Panc1 (cell line): Measurements from ENCODE around the gene NEURL2. TPM values are rescaled to one million over a fixed set of nuclear protein-coding genes. Genes with fewer than 3 reads are reported as not detected.
A peak's percentile ranks its signal among the peaks of the same experiment; 100 is the strongest.

ENCODE experiments used
- ATAC-seq: fragments of 200-7000 bp; cut with Tn5 transposase; 2 replicates; pipeline ENCODE4 v1.9.1; 2020; ENCODE audit warnings: mild to moderate bottlenecking, moderate library complexity
- BruUV-seq: library from RNA; stranded (reverse); fragments of 400-500 nt; replicated peaks from 2 replicates; lab custom pipeline; 2021; lab: Mats Ljungman, UMichigan
- CTCF ChIA-PET: fragments of 300-600 bp; sonication (Branson Sonifier 250); formaldehyde crosslinking; loops from one replicate; lab custom pipeline; 2022; ENCODE audit warnings: antibody characterized with exemption; lab: Charles Lee
- POLR2A ChIA-PET: fragments of 300-600 bp; sonication (Branson Sonifier 250); formaldehyde crosslinking; loops from one replicate; lab custom pipeline; 2022; ENCODE audit warnings: antibody characterized with exemption; lab: Charles Lee
- DNase-seq: peaks from one replicate; pipeline ENCODE4 v3.0.0-alpha.2; 2010; ENCODE audit warnings: low read depth, low spot score
- H3K27ac ChIP-seq: 2 replicates; pipeline ENCODE4 v1.5.1; 2011; ENCODE audit warnings: mild to moderate bottlenecking, low read length, inconsistent platforms
- H3K27me3 ChIP-seq: fragments of 200-500 bp; sonication (Bioruptor generic); 2 replicates; pipeline ENCODE4 v1.6.0; 2014; ENCODE audit warnings: low read length, inconsistent platforms; ENCODE audit not compliant: control insufficient read depth, insufficient read depth
- H3K36me3 ChIP-seq: fragments of 200-500 bp; sonication (Bioruptor generic); 2 replicates; pipeline ENCODE4 v1.5.1; 2014; ENCODE audit warnings: inconsistent platforms, mild to moderate bottlenecking, low read length, moderate library complexity; ENCODE audit not compliant: control insufficient read depth, insufficient read depth
- H3K4me1 ChIP-seq: 2 replicates; pipeline ENCODE4 v1.5.1; 2011; ENCODE audit warnings: inconsistent platforms, mild to moderate bottlenecking, low read length, moderate library complexity; ENCODE audit not compliant: control insufficient read depth, insufficient read depth
- H3K4me3 ChIP-seq, 2 experiments: 2 replicates each; pipeline ENCODE4 v1.5.1; 2011 to 2012; ENCODE audit warnings: low read depth in 2 of 2, low read length in 2 of 2, mild to moderate bottlenecking in 2 of 2, inconsistent platforms in 1 of 2, moderate library complexity in 1 of 2
- H3K9me3 ChIP-seq: fragments of 200-500 bp; sonication (Bioruptor generic); 2 replicates; pipeline ENCODE4 v1.5.1; 2014; ENCODE audit warnings: low read depth, mild to moderate bottlenecking, inconsistent platforms, low read length, moderate library complexity; ENCODE audit not compliant: control insufficient read depth, insufficient read depth
- CTCF ChIP-seq: fragments of 450-650 bp; IDR thresholded peaks from 2 replicates; pipeline ENCODE4 v1.5.1; 2017; ENCODE audit warnings: mild to moderate bottlenecking
- POLR2AphosphoS5 ChIP-seq: IDR thresholded peaks from 2 replicates; pipeline ENCODE4 v1.6.1; 2012; ENCODE audit warnings: mild to moderate bottlenecking, low read depth, low read length, moderate library complexity
- REST ChIP-seq, 2 experiments: IDR thresholded peaks; 2 replicates each; pipeline ENCODE4 v1.6.1; 2011 to 2012; ENCODE audit warnings: low read depth in 2 of 2, control low read depth in 1 of 2, low read length in 1 of 2, mild to moderate bottlenecking in 1 of 2, moderate library complexity in 1 of 2; ENCODE audit not compliant: insufficient read depth in 1 of 2
- SIN3A ChIP-seq: IDR thresholded peaks from 2 replicates; pipeline ENCODE4 v1.6.1; 2012; ENCODE audit warnings: low read depth, mild to moderate bottlenecking, low read length, moderate library complexity, borderline replicate concordance; ENCODE audit not compliant: insufficient read depth
- TCF7L2 ChIP-seq: IDR thresholded peaks from 2 replicates; pipeline ENCODE4 v1.6.1; 2011; ENCODE audit warnings: mild to moderate bottlenecking, low read depth, low read length, inconsistent platforms
- in situ Hi-C: cut with HindIII; loops from 2 replicates; pipeline ENCODE4 v1.10.0; 2016; ENCODE audit warnings: low sequenced_read_pairs, low pct_unique_long_range_greater_than_20kb
- intact Hi-C: fragments of 100-400 bp; cut with micrococcal nuclease; formaldehyde crosslinking; loops from one replicate; pipeline ENCODE4 v1.10.0; 2022; ENCODE audit not compliant: unreplicated experiment
- total RNA-seq: library from RNA; stranded (reverse); gene quantifications from one replicate; pipeline ENCODE4 v1.2.1, GENCODE V29; 2021; ENCODE audit not compliant: unreplicated experiment

The NEURL2 gene
- total RNA-seq, 1 experiment from 2014 or later, result 3.0 TPM

- no peaks in the 10 kb centered on the region for H3K27me3 ChIP-seq
- ATAC-seq (peak; percentile 64), DNase-seq (no peak)
- H3K36me3 ChIP-seq, result no peaks in the 10 kb centered on the region
- BruUV-seq, result no TSS peak
- peak overlapping the region; percentile 27; the same call in 1 of the 2 replicates for H3K27ac ChIP-seq
- in situ Hi-C loops, result no loop called here
- ChIA-PET CTCF (no interaction called here), POLR2A (no interaction called here)
- peaks cover 7% of the 10 kb centered on the region; the same call in 1 of the 2 replicates for H3K4me1 ChIP-seq
- no peaks in the 10 kb centered on the region for H3K9me3 ChIP-seq
- TF ChIP-seq SIN3A, result no peak
- no peak for TF ChIP-seq REST (IDR thresholded peaks at IDR 0.05; ENCODE audit: insufficient read depth in 1 of 2, low read depth in 2 of 2, low read length in 1 of 2)
- no peak for TF ChIP-seq CTCF
- TF ChIP-seq TCF7L2, result no peak
- TF ChIP-seq POLR2AphosphoS5, result no peak
- no peak overlapping the region for H3K4me3 ChIP-seq
- intact Hi-C loops, result no loop called here
Observed at GRCh38 chr20:45867136-45867818, 23.7 kb downstream of the NEURL2 start.

- ChIA-PET CTCF (no interaction called here), POLR2A (no interaction called here)
Observed at GRCh38 chr20:45866454-45866853, 24.6 kb downstream of the NEURL2 start.

More at GRCh38 chr20:45866454-45866853, 24.6 kb downstream of the NEURL2 start:
- no peak for DNase-seq
- H3K4me1 ChIP-seq, result peaks cover 7% of the 10 kb centered on the region; the same call in 1 of the 2 replicates
- no peak for TF ChIP-seq POLR2AphosphoS5
- TF ChIP-seq CTCF, result no peak
- TF ChIP-seq TCF7L2, result no peak
- no peak for TF ChIP-seq REST (IDR thresholded peaks at IDR 0.05; ENCODE audit: insufficient read depth in 1 of 2, low read depth in 2 of 2, low read length in 1 of 2)
- no peak for TF ChIP-seq SIN3A
- no peak overlapping the region for H3K27ac ChIP-seq
- H3K27me3 ChIP-seq, result no peaks in the 10 kb centered on the region
- no peaks in the 10 kb centered on the region for H3K36me3 ChIP-seq
- H3K4me3 ChIP-seq, result no peak overlapping the region
- H3K9me3 ChIP-seq, result no peaks in the 10 kb centered on the region
- no TSS peak for BruUV-seq
- intact Hi-C loops, result no loop called here
- in situ Hi-C loops, result no loop called here
- no peak for ATAC-seq
